Measurements from ENCODE around the gene CPA2.
"Not testable (repeated sequence)": the region's sequence is repeated elsewhere in the genome, so short reads cannot be mapped to it uniquely, and the experiment has no call there.

Gene CPA2

GRCh38 chr7:130321542-130322229 lies 55.0 kb downstream of the CPA2 start:
- not testable (repeated sequence) for DNase-seq

GRCh38 chr7:130322615-130323014 lies 56.0 kb downstream of the CPA2 start:
- DNase-seq, result no peak

- DNase-seq, result no peak
These were observed 57.8 kb downstream of the CPA2 start for GRCh38 chr7:130324306-130324943.

GRCh38 chr7:130329681-130330080 lies 63.0 kb downstream of the CPA2 start:
- no peak for DNase-seq

GRCh38 chr7:130332259-130333053 lies 65.8 kb downstream of the CPA2 start:
- DNase-seq, result no peak

GRCh38 chr7:130333832-130334231 lies 67.2 kb downstream of the CPA2 start:
- DNase-seq, result no peak

GRCh38 chr7:130334274-130334673 lies 67.6 kb downstream of the CPA2 start:
- no peak for DNase-seq

GRCh38 chr7:130337410-130337971 lies 70.8 kb downstream of the CPA2 start:
- DNase-seq, result no peak

GRCh38 chr7:130338233-130338632 lies 71.6 kb downstream of the CPA2 start:
- DNase-seq, result no peak
